Tibial nerve (tissue), 4 donors: ENCODE data around the gene ING1. TPM values are rescaled to one million over a fixed set of nuclear protein-coding genes. Genes with fewer than 3 reads are reported as not detected.
"Not testable (repeated sequence)": the region's sequence is repeated elsewhere in the genome, so short reads cannot be mapped to it uniquely, and the experiment has no call there.

Experiments
- DNase-seq, 2 donors: peaks; one replicate each; pipeline ENCODE4 v3.0.0-alpha.2; 2019; ENCODE audit warnings: low spot score in 2 of 2
- H3K27ac ChIP-seq, 4 donors: fragments of 200-600 bp; sonication (generic) in 3 of 4; one replicate each; pipeline ENCODE4 v1.5.1; 2017 to 2019; ENCODE audit warnings: mild to moderate bottlenecking in 1 of 4
- H3K27me3 ChIP-seq, 2 donors: fragments of 200-600 bp; sonication (generic) in 1 of 2; one replicate each; pipeline versions ENCODE4 v1.5.1 to v1.6.0; 2017 to 2019
- H3K36me3 ChIP-seq, 3 donors: fragments of 200-600 bp; sonication (generic); one replicate each; pipeline ENCODE4 v1.5.1; 2018 to 2019
- H3K4me1 ChIP-seq, 4 donors: fragments of 200-600 bp; sonication (generic) in 3 of 4; one replicate each; pipeline ENCODE4 v1.5.1; 2017 to 2019
- H3K4me3 ChIP-seq, 4 donors: fragments of 200-600 bp; sonication (generic) in 3 of 4; one replicate each; pipeline ENCODE4 v1.5.1; 2017 to 2019; ENCODE audit warnings: mild to moderate bottlenecking in 1 of 4, moderate library complexity in 1 of 4
- H3K9me3 ChIP-seq, 4 donors: fragments of 200-600 bp; sonication (generic) in 3 of 4; one replicate each; pipeline ENCODE4 v1.5.1; 2017 to 2019
- CTCF ChIP-seq, 5 experiments: fragments of 200-600 bp in 3 of 5; fragments of 450-650 bp in 2 of 5; sonication (generic) in 3 of 5; IDR thresholded peaks; one replicate each; pipeline ENCODE4 v1.5.1; 2016 to 2019; ENCODE audit warnings: antibody characterized with exemption in 5 of 5, mild to moderate bottlenecking in 3 of 5, moderate library complexity in 2 of 5
- EP300 ChIP-seq, 2 donors: sonication (generic); formaldehyde crosslinking; IDR thresholded peaks; one replicate each; pipeline ENCODE4 v1.6.1; 2017; ENCODE audit warnings: antibody characterized with exemption in 2 of 2, mild to moderate bottlenecking in 1 of 2
- POLR2A ChIP-seq, 2 donors: fragments of 450-650 bp; IDR thresholded peaks; one replicate each; pipeline ENCODE4 v1.6.1; 2017; ENCODE audit warnings: antibody characterized with exemption in 2 of 2, mild to moderate bottlenecking in 2 of 2, moderate library complexity in 2 of 2
- WGBS, 2 donors: methylation state at CpG; one replicate each; pipeline ENCODE4 v1.1.5; 2018; 5-methylcytosine and 5-hydroxymethylcytosine counted together
- total RNA-seq, 4 donors: library from RNA; depleted of rRNA; stranded (reverse); fragments of >200 nt; gene quantifications; one replicate each; pipeline ENCODE4 v1.1.0, GENCODE V29; 2016

Gene ING1
- total RNA-seq, 4 donors from 2014 or later: 23.6 to 32.2 (median 28.3) TPM

DNA sequence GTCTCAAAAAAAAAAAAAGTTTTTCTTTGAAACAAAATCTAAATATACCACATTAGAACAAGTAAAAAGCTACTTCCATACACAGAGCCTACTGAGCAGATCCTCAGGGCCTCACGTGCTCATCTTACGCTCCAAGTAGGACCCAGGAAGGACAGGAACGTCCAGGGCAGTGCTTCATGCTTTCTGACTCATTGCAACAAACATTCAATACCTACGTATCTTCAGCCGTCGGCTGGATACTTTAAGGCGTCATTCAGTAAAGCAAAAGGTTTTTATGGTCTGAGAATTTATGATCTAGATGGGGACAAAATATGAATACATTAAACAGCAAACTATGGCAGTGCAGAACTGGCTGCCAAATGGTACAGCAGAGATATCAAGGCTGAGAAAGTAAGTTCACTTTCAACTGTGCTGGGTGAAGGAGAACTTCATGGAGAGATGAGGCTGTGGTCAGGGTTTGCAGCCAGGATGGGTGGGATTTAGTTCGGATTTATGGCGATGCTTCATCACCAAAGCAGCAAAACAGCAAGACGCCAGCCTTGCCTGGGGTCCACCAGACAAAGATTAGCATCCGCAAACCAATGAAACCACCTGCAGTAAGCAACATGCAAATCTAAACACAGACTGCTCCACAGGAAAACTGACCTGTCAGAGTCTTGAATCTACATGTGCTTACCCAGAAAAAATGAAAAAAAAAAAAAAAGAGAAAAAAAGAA lies 28.0 kb upstream of the ING1 start:
- no peaks in the 10 kb centered on the region for H3K9me3 ChIP-seq
- no peaks in the 10 kb centered on the region for H3K27me3 ChIP-seq
- H3K36me3 ChIP-seq: peaks cover 0 to 87% (median 2%) of the 10 kb centered on the region in 3 donors
- H3K4me3 ChIP-seq: no peak overlapping the region
- WGBS, 2 donors: 87% methylated on average over 11 of the region's 11 CpGs
- H3K4me1 ChIP-seq: peaks cover 0 to 20% (median 12%) of the 10 kb centered on the region in 4 donors
- DNase-seq: no peak
- H3K27ac ChIP-seq: peak overlapping the region in 1 of 4 donors; percentile 68
- TF ChIP-seq CTCF (IDR thresholded peaks at IDR 0.05): no peak
- TF ChIP-seq EP300 (IDR thresholded peaks at IDR 0.05): no peak
- TF ChIP-seq POLR2A (IDR thresholded peaks at IDR 0.05): no peak

DNA sequence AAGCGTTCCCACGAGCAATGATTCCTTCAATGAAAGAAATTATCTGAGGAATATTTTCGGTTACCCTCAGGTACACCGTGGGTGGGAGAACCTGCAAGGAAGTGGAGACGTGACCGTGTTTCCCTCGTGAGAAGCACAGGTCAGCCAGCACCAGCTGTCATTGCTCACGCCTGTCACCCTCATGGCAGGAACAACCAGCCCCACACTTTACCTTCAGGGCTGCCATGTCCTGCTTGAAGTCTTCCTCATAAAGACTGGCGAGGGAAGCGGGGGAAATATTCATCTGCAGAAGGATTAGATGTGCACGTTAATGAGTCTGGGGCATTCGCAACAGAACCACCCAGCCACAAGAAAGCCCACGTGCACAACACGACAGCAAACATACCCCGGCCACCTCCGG lies 25.8 kb upstream of the ING1 start:
- no peak overlapping the region for H3K4me3 ChIP-seq
- TF ChIP-seq EP300 (IDR thresholded peaks at IDR 0.05) (no peak), POLR2A (IDR thresholded peaks at IDR 0.05) (no peak), CTCF (IDR thresholded peaks at IDR 0.05) (no peak)
- WGBS, 2 donors: 90 to 93% methylated on average over 16 of the region's 16 CpGs
- H3K4me1 ChIP-seq: peaks cover 0 to 20% (median 12%) of the 10 kb centered on the region in 4 donors
- peaks cover 0 to 85% (median 8%) of the 10 kb centered on the region in 3 donors for H3K36me3 ChIP-seq
- H3K27ac ChIP-seq: no peak overlapping the region
- no peaks in the 10 kb centered on the region for H3K27me3 ChIP-seq
- no peak for DNase-seq
- H3K9me3 ChIP-seq: no peaks in the 10 kb centered on the region

DNA sequence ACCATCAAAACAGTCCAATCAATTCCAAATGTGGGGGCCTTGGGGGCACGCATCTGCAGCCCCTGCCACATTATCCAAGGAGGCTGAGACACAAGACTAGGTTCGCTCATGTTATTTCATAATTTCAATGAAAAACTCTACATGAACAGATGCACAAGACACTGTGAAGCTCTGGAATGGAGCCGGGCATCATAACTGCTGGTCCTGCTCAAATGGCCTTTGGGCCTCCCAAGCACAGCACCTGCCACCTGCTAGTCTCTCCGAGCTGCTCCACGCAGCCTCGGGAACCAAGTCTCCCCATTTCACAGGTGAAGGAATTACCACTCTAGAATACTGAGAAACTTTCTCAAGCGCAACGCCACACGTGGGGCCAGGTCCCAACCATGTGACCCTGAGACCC lies 24.5 kb upstream of the ING1 start:
- H3K27ac ChIP-seq: no peak overlapping the region
- no peak for TF ChIP-seq POLR2A (IDR thresholded peaks at IDR 0.05)
- TF ChIP-seq CTCF (IDR thresholded peaks at IDR 0.05): no peak
- TF ChIP-seq EP300 (IDR thresholded peaks at IDR 0.05): no peak
- DNase-seq: no peak
- no peaks in the 10 kb centered on the region for H3K9me3 ChIP-seq
- no peaks in the 10 kb centered on the region for H3K27me3 ChIP-seq
- peaks cover 0 to 11% (median 7%) of the 10 kb centered on the region in 4 donors for H3K4me1 ChIP-seq
- 86 to 92% methylated on average over 9 of the region's 9 CpGs for WGBS, 2 donors
- H3K36me3 ChIP-seq: peaks cover 0 to 83% (median 8%) of the 10 kb centered on the region in 3 donors
- no peak overlapping the region for H3K4me3 ChIP-seq

- 93% methylated on average over 12 of the region's 12 CpGs for WGBS, 2 donors
- DNase-seq: no peak
- Histone ChIP-seq H3K27me3 (no peaks in the 10 kb centered on the region), H3K4me1 (peaks cover 0 to 5% (median 2%) of the 10 kb centered on the region in 4 donors), H3K9me3 (no peaks in the 10 kb centered on the region), H3K27ac (no peak overlapping the region), H3K4me3 (no peak overlapping the region), H3K36me3 (peaks cover 0 to 87% (median 8%) of the 10 kb centered on the region in 3 donors)
- TF ChIP-seq POLR2A (IDR thresholded peaks at IDR 0.05) (no peak), EP300 (IDR thresholded peaks at IDR 0.05) (no peak)
These were observed 23.8 kb upstream of the ING1 start for GRCh38 chr13:110689711-110690110.

- no peak for DNase-seq
- H3K27ac ChIP-seq: no peak overlapping the region
- H3K27me3 ChIP-seq: no peaks in the 10 kb centered on the region
- H3K36me3 ChIP-seq: peaks cover 0 to 88% (median 8%) of the 10 kb centered on the region in 3 donors
- WGBS, 2 donors: 89 to 92% methylated on average over 8 of the region's 8 CpGs
- no peaks in the 10 kb centered on the region for H3K9me3 ChIP-seq
- TF ChIP-seq POLR2A (IDR thresholded peaks at IDR 0.05) (no peak), CTCF (IDR thresholded peaks at IDR 0.05) (no peak), EP300 (IDR thresholded peaks at IDR 0.05) (no peak)
- no peaks in the 10 kb centered on the region for H3K4me1 ChIP-seq
- H3K4me3 ChIP-seq: no peak overlapping the region
These were observed 23.0 kb upstream of the ING1 start for GRCh38 chr13:110690516-110690915.

- not testable (repeated sequence) for H3K9me3 ChIP-seq, H3K27me3 ChIP-seq, DNase-seq, H3K4me1 ChIP-seq, H3K27ac ChIP-seq, H3K4me3 ChIP-seq
- WGBS, 2 donors: 84 to 87% methylated on average over 7 of the region's 7 CpGs
- peaks cover 2 to 86% (median 4%) of the 10 kb centered on the region in 3 donors for H3K36me3 ChIP-seq
These were observed 17.7 kb upstream of the ING1 start for GRCh38 chr13:110695774-110696173.
